GM19099 (cell line): ENCODE results near the gene POF1B.

ENCODE experiments used
- POLR2A ChIP-seq: IDR thresholded peaks from 3 replicates; pipeline ENCODE4 v1.6.1; 2011; ENCODE audit warnings: low read depth; ENCODE audit not compliant: insufficient read length; ENCODE audit errors: extremely low read depth

Gene POF1B

DNA sequence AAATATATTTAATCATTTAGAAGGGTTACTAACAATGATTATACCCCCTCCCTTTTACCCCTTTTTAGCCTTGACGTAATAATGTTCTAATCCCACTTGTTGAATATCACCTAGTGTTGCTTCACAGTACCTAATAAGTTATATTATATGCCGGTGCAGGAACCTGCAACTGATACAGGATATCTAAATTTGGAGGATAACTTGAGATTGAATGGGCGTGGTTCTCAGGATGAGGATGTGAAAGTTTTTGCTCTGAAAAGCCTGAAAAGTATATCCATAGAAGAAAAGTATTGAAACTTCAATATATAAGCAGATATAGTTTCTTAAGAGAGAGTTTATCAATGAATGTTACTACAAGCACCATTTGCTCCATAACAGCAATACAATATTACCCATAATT, 75.9 kb downstream of the POF1B start:
- TF ChIP-seq POLR2A, result no peak

DNA sequence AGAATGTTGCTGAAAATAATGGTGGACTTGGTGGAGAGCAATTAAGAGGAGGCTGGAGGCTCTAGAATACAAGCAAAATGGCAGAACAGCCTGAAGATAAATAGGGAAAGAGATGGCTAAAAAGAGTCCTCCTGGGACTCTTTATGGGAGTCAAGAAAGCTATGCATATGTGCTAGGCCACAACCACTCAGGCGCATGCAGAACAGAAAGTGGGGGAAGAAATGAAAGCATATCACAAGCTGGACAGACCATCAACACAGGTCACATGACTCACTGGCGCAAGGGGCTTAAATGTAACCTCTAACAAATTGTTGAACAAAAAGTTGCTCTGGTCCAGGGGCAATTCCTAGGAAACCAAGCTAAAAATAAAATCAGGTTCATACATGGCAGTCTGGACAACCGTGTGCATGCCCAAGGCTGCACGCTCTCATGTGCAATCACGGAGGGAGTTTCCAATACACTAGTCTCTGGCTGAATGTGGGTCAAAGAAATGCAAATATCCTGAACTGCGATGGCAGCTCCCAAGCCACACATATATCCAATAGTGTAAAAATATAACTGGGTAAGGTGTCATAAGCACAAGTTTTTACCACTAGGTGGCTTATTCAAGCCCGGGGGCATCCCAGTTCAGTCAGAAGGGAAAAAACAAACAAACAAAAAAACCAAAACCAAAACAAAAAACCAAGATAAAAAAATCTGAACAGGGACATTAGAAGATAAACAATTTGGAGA, 90.3 kb downstream of the POF1B start:
- TF ChIP-seq POLR2A, result no peak

DNA sequence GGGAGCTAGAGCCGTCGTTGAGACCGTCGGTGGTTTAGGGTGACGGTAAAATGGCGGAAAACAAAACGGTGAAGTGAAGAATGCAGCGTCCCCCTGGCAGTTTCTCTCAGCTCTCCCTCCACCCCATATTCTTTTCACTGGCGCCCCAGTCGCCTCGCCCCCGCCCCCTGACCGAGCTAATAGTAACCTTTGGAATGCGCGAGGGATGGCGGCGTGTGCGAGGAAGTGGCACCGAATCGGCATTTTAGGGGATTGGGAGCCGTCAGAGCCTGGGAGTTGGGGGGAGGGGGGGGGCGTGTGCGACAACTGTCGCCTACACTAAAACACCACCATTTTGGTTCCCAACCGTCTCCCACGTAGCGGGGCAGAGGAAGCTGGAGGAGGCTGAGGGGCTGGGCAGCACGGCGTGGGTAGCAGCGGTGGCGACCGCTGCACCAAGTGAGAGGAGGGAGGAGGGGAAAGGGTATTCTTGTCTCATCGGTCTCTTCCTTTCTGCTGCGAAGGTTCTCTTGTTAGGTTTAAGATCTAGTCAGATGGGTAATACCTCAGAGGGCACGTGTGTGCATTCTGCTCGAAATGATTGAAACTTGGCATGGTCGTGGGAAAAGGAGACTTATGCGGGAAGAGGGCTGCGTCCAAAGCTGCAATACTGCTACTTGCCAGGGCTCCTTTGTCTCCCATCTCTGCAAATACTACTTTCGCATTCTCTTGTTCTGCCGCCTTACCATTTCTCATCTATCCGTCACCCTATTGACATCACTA, 134.8 kb downstream of the POF1B start:
- TF ChIP-seq POLR2A, result no peak

DNA sequence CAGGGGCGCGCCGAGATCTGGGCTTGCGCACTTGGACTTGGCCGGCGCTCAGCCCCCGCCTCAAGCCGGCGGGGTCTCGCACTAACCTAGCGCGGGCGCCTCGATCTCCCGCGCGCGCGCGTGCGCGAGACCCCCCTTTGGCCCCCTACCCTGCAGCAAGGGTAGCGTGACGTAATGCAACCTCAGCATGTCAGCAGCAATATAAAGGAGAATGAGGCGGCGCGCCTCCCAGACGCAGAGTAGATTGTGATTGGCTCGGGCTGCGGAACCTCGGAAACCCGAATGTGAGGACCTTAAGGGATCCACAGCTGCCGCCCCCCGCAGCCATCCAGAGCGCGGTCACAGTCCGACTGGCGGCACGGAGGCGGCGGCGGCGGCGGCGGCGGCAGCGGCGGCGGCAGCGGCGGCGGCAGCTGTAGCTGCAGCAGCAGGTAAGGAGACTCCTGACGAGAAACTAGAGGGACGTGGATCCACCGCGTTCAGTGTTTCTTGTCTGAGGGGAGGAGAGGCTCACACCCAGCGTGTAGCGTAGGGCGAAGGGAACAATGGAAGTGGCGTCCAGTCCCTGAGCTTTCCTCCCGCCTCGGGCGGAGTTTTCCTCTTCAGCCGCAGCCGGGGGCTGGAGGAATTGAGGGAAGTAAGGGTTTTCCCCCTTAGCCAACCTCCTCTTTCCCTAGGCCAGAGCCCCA, 135.6 kb downstream of the POF1B start, which contains the start of the genes SATL1 and ZNF711:
TSS of gene SATL1 (minus strand) at position 19 of the 689 bp plus-strand sequence. CDS start 134,811 bp downstream, outside the sequence.
TSS of gene ZNF711 (plus strand) at position 231 of the 689 bp plus-strand sequence. CDS start 3,582 bp downstream, outside the sequence.
- TF ChIP-seq POLR2A, result no peak

DNA sequence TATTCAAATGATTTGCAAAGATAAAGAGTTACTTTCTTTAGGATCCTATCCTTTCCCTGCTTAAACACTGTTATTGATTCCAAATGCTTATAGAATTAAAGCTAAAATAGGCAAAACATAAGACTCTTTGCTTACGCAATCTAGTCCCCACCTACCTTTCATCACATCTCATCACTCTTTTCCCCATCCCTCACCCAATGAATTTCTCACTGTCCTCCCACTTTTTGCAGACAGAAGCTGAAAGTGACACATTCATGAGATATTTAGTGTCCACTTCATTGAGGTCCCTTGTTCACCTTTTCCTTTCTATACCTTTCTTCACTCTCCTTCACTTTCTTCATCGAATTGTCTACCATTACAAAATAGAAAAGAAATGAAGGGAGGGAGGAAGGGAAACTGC, 136.3 kb downstream of the POF1B start:
- no peak for TF ChIP-seq POLR2A
